Ectodermal cell (in vitro differentiated cells): ENCODE measurements around the gene SEC14L2.

Experiments
- H3K27ac ChIP-seq: 2 replicates; pipeline ENCODE4 v1.7.0; 2013; ENCODE audit warnings: mild to moderate bottlenecking, low read depth, low read length; ENCODE audit not compliant: insufficient read depth, poor library complexity, severe bottlenecking
- H3K27me3 ChIP-seq: 2 replicates; pipeline ENCODE4 v1.7.0; 2013; ENCODE audit warnings: mild to moderate bottlenecking, low read length; ENCODE audit not compliant: insufficient read depth, control insufficient read depth, poor library complexity, severe bottlenecking
- H3K36me3 ChIP-seq: one replicate; pipeline ENCODE4 v1.7.0; 2013; ENCODE audit warnings: low read length; ENCODE audit not compliant: control insufficient read depth, insufficient read depth
- H3K4me1 ChIP-seq: one replicate; pipeline ENCODE4 v1.7.0; 2013; ENCODE audit warnings: low read length; ENCODE audit not compliant: control insufficient read depth, insufficient read depth
- H3K4me3 ChIP-seq: 2 replicates; pipeline ENCODE4 v1.7.0; 2013; ENCODE audit warnings: low read depth, low read length, control low read depth; ENCODE audit not compliant: insufficient read depth
- H3K9me3 ChIP-seq: 2 replicates; pipeline ENCODE4 v1.7.0; 2013; ENCODE audit warnings: mild to moderate bottlenecking, low read length, moderate library complexity; ENCODE audit not compliant: control insufficient read depth
- WGBS, 2 experiments: methylation state at CpG; one replicate each; pipeline ENCODE4 v1.1.7; 2013; ENCODE audit warnings: missing lambda C conversion rate in 2 of 2; 5-methylcytosine and 5-hydroxymethylcytosine counted together

Gene SEC14L2

GRCh38 chr22:30416403-30416802 lies 19.6 kb downstream of the SEC14L2 start:
- H3K27me3 ChIP-seq, result no peaks in the 10 kb centered on the region
- H3K9me3 ChIP-seq, result no peaks in the 10 kb centered on the region
- peaks cover 5% of the 10 kb centered on the region for H3K4me1 ChIP-seq
- 94 to 97% methylated on average over 2 of the region's 2 CpGs for WGBS, 2 experiments
- H3K4me3 ChIP-seq, result no peak overlapping the region
- no peak overlapping the region for H3K27ac ChIP-seq
- H3K36me3 ChIP-seq, result peaks cover 17% of the 10 kb centered on the region

- Histone ChIP-seq H3K9me3 (no peaks in the 10 kb centered on the region), H3K4me3 (no peak overlapping the region), H3K27me3 (no peaks in the 10 kb centered on the region), H3K4me1 (peaks cover 8% of the 10 kb centered on the region), H3K36me3 (peaks cover 17% of the 10 kb centered on the region), H3K27ac (no peak overlapping the region)
- 100% methylated on average over 1 of the region's 1 CpG for WGBS, 2 experiments
These were observed 20.0 kb downstream of the SEC14L2 start for GRCh38 chr22:30416837-30417236.

GRCh38 chr22:30420347-30421125 lies 23.7 kb downstream of the SEC14L2 start:
- no peak overlapping the region for H3K4me3 ChIP-seq
- 81 to 94% methylated on average over 6 of the region's 6 CpGs for WGBS, 2 experiments
- H3K36me3 ChIP-seq, result peaks cover 17% of the 10 kb centered on the region
- no peaks in the 10 kb centered on the region for H3K9me3 ChIP-seq
- no peak overlapping the region for H3K27ac ChIP-seq
- H3K27me3 ChIP-seq, result no peaks in the 10 kb centered on the region
- peaks cover 16% of the 10 kb centered on the region for H3K4me1 ChIP-seq

- Histone ChIP-seq H3K4me1 (peaks cover 18% of the 10 kb centered on the region), H3K27me3 (no peaks in the 10 kb centered on the region), H3K36me3 (peaks cover 11% of the 10 kb centered on the region), H3K4me3 (peak overlapping the region; percentile 83), H3K9me3 (no peaks in the 10 kb centered on the region), H3K27ac (peak overlapping the region; percentile 75)
- WGBS, 2 experiments, result 82 to 85% methylated on average over 8 of the region's 8 CpGs
These were observed 25.1 kb downstream of the SEC14L2 start for GRCh38 chr22:30421695-30422480.

- H3K4me3 ChIP-seq, result peak overlapping the region; percentile 83
- H3K4me1 ChIP-seq, result peaks cover 18% of the 10 kb centered on the region
- 26 to 30% methylated on average over 18 of the region's 18 CpGs for WGBS, 2 experiments
- peak overlapping the region; percentile 97 for H3K27ac ChIP-seq
- no peaks in the 10 kb centered on the region for H3K27me3 ChIP-seq
- peaks cover 8% of the 10 kb centered on the region for H3K36me3 ChIP-seq
- H3K9me3 ChIP-seq, result no peaks in the 10 kb centered on the region
These were observed 25.9 kb downstream of the SEC14L2 start for GRCh38 chr22:30422481-30423300.

GRCh38 chr22:30423301-30423958 lies 26.6 kb downstream of the SEC14L2 start:
- 0 to 1% methylated on average over 45 of the region's 45 CpGs for WGBS, 2 experiments
- H3K4me1 ChIP-seq, result peaks cover 18% of the 10 kb centered on the region

GRCh38 chr22:30423959-30424533 lies 27.2 kb downstream of the SEC14L2 start:
- Histone ChIP-seq H3K4me3 (peak overlapping the region; percentile 83), H3K27ac (peak overlapping the region; percentile 65), H3K4me1 (peaks cover 18% of the 10 kb centered on the region), H3K36me3 (peaks cover 14% of the 10 kb centered on the region), H3K27me3 (no peaks in the 10 kb centered on the region), H3K9me3 (no peaks in the 10 kb centered on the region)
- 2% methylated on average over 31 of the region's 31 CpGs for WGBS, 2 experiments

More at GRCh38 chr22:30423301-30423958, 26.6 kb downstream of the SEC14L2 start:
- Histone ChIP-seq H3K4me3 (peak overlapping the region; percentile 83), H3K9me3 (no peaks in the 10 kb centered on the region), H3K27me3 (no peaks in the 10 kb centered on the region), H3K27ac (peak overlapping the region; percentile 97), H3K36me3 (peaks cover 10% of the 10 kb centered on the region)

GRCh38 chr22:30424534-30425326 lies 27.9 kb downstream of the SEC14L2 start:
- H3K4me3 ChIP-seq, result peak overlapping the region; percentile 83
- H3K27me3 ChIP-seq, result no peaks in the 10 kb centered on the region
- H3K27ac ChIP-seq, result peak overlapping the region; percentile 65
- H3K36me3 ChIP-seq, result peaks cover 14% of the 10 kb centered on the region
- H3K4me1 ChIP-seq, result peaks cover 18% of the 10 kb centered on the region
- no peaks in the 10 kb centered on the region for H3K9me3 ChIP-seq
- 63 to 64% methylated on average over 19 to 20 of the region's 20 CpGs for WGBS, 2 experiments

- Histone ChIP-seq H3K36me3 (peaks cover 10% of the 10 kb centered on the region), H3K27me3 (no peaks in the 10 kb centered on the region), H3K27ac (peak overlapping the region; percentile 38), H3K4me3 (peak overlapping the region; percentile 82), H3K4me1 (peaks cover 18% of the 10 kb centered on the region), H3K9me3 (no peaks in the 10 kb centered on the region)
- 22 to 23% methylated on average over 9 of the region's 9 CpGs for WGBS, 2 experiments
These were observed 28.5 kb downstream of the SEC14L2 start for GRCh38 chr22:30425327-30425615.
